ENCODE measurements around the gene TMEM229A. TPM values are rescaled to one million over a fixed set of nuclear protein-coding genes. Genes with fewer than 3 reads are reported as not detected.

TMEM229A gene
- total and polyA plus RNA-seq, 9 of the 15 experiments (the other 6 are each of a cell fraction or from before 2014, with no cell fraction given), result not detected

DNA sequence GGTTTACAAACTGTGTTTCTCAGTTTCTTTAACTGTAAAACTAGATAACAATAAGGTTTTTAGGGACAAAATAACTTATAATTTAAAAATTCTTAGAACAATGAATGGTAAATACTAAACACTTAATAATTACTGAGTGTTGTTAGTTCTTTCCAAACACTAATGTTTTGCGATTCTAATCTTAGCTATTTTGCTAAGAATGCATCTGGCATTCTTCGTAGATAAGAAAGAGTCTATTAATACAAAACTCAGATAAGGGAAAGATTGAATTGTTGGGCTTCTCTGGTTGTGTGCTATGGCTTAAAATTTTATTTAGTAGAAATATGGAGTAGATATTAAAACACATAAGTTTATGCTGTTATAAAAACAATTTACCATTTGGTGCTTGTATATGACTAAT lies 45.4 kb downstream of the TMEM229A start:
- Histone ChIP-seq H3K27me3 (ENCODE audit: control insufficient read depth in 2 of 2, insufficient read depth in 2 of 2, low read length in 2 of 2) (no peaks in the 10 kb centered on the region), H3K9me3 (replicated peaks; ENCODE audit: control insufficient read depth, insufficient read depth, low read depth, low read length) (no peaks in the 10 kb centered on the region), H3K4me2 (ENCODE audit: insufficient read depth, low read length) (no peak overlapping the region), H3K79me2 (ENCODE audit: control insufficient read depth, insufficient read depth, low read length) (no peaks in the 10 kb centered on the region), H3K36me3 (ENCODE audit: control insufficient read depth, insufficient read depth, low read length) (no peaks in the 10 kb centered on the region), H3K9me1 (ENCODE audit: control insufficient read depth, insufficient read depth, low read length) (no peaks in the 10 kb centered on the region), H3K4me1 (replicated peaks in 1 of 2; ENCODE audit: control insufficient read depth in 2 of 2, insufficient read depth in 2 of 2, low read length in 2 of 2) (no peaks in the 10 kb centered on the region), H4K20me1 (replicated peaks; ENCODE audit: control insufficient read depth, insufficient read depth, low read length) (no peaks in the 10 kb centered on the region), H3K4me3 (no peak overlapping the region), H2AFZ (ENCODE audit: low read depth, low read length) (no peak overlapping the region), H3K9ac (ENCODE audit: insufficient read depth in 1 of 2, low read depth in 2 of 2, low read length in 2 of 2) (no peak overlapping the region), H3K27ac (ENCODE audit: extremely low read depth, low read depth, low read length) (no peak overlapping the region)
- TF ChIP-seq POLR2H (tag; IDR thresholded peaks at IDR 0.05; ENCODE audit: low read depth) (peak; percentile 22; the same call in 1 of the 2 replicates), ETV6 (IDR thresholded peaks at IDR 0.05; ENCODE audit: borderline replicate concordance in 1 of 2, low read depth in 2 of 2, low read length in 1 of 2) (no peak), ETV6 (CRISPR knock-in tag; IDR thresholded peaks at IDR 0.05; ENCODE audit: borderline replicate concordance) (no peak), E2F5 (CRISPR knock-in tag; IDR thresholded peaks at IDR 0.05) (no peak), KLF6 (CRISPR knock-in tag; IDR thresholded peaks at IDR 0.05; ENCODE audit: borderline replicate concordance) (no peak)
- ATAC-seq (no peak), DNase-seq (ENCODE audit: extremely low read depth in 1 of 4, low spot score in 3 of 4) (no peak), FAIRE-seq (no peak)
- BruUV-seq (replicated peaks), result no TSS peak
- CTCF ChIA-PET (ENCODE audit: low intra/inter-chr PET ratio), result no interaction called here
- POLR2A ChIA-PET, result no interaction called here
- 0% methylated on average over 2 of the region's 2 CpGs for WGBS (ENCODE audit: insufficient coverage, low coverage, missing lambda C conversion rate)
- intact Hi-C loops (cut with micrococcal nuclease), result no loop called here
- in situ Hi-C loops (cut with MboI), result no loop called here

Other genes starting within 250 kb of the TMEM229A start
- gene HYAL4, start 187.9 kb downstream of the TMEM229A start, total RNA-seq (2014; rRNA removed), result not detected in 2 replicates
- gene HYAL4, start 187.9 kb downstream of the TMEM229A start, total RNA-seq (2014; rRNA removed; fragmentation: Illumina TruSeq; extraction: Trizol), result not detected in 2 replicates
- not detected in 2 replicates for gene HYAL4, start 187.9 kb downstream of the TMEM229A start, total RNA-seq (2015; rRNA removed; fragmentation: Illumina TruSeq; extraction: Trizol)
- not detected in 2 replicates for gene HYAL4, start 187.9 kb downstream of the TMEM229A start, total RNA-seq (2021)
- not detected in 2 replicates for gene HYAL4, start 187.9 kb downstream of the TMEM229A start, polyA plus RNA-seq (2011; rRNA removed)
- gene HYAL4, start 187.9 kb downstream of the TMEM229A start, polyA plus RNA-seq (2014; fragmentation: Illumina TruSeq; extraction: Trizol), result not detected in 2 replicates
- gene HYAL4, start 187.9 kb downstream of the TMEM229A start, polyA plus RNA-seq (2014; fragmentation: Nextera tagmentation; extraction: Ambion mirVana), result not detected
- gene HYAL4, start 187.9 kb downstream of the TMEM229A start, polyA plus RNA-seq (2014; rRNA removed), result not detected in 2 replicates
- gene SPAM1, start 107.8 kb downstream of the TMEM229A start, total RNA-seq (2014; rRNA removed), result not detected in 2 replicates
- gene SPAM1, start 107.8 kb downstream of the TMEM229A start, total RNA-seq (2014; rRNA removed; fragmentation: Illumina TruSeq; extraction: Trizol), result not detected in 2 replicates
- gene SPAM1, start 107.8 kb downstream of the TMEM229A start, total RNA-seq (2015; rRNA removed; fragmentation: Illumina TruSeq; extraction: Trizol), result not detected in 2 replicates
- gene SPAM1, start 107.8 kb downstream of the TMEM229A start, total RNA-seq (2021), result not detected in 2 replicates
- not detected in 2 replicates for gene SPAM1, start 107.8 kb downstream of the TMEM229A start, polyA plus RNA-seq (2011; rRNA removed)
- gene SPAM1, start 107.8 kb downstream of the TMEM229A start, polyA plus RNA-seq (2014; fragmentation: Illumina TruSeq; extraction: Trizol), result not detected in 2 replicates
- gene SPAM1, start 107.8 kb downstream of the TMEM229A start, polyA plus RNA-seq (2014; fragmentation: Nextera tagmentation; extraction: Ambion mirVana), result not detected
- gene SPAM1, start 107.8 kb downstream of the TMEM229A start, polyA plus RNA-seq (2014; rRNA removed), result not detected in 2 replicates